Ishikawa (cell line): ENCODE measurements around the gene AQP7.

Source experiments
- CEBPB ChIP-seq: IDR thresholded peaks from 2 replicates; pipeline ENCODE4 v1.6.1; 2012
- CREB1 ChIP-seq: IDR thresholded peaks from 2 replicates; pipeline ENCODE4 v1.6.1; 2012; ENCODE audit warnings: low read depth
- EGR1 ChIP-seq: IDR thresholded peaks from 2 replicates; pipeline ENCODE4 v1.6.1; 2012
- EP300 ChIP-seq: IDR thresholded peaks from 2 replicates; pipeline ENCODE4 v1.6.1; 2012; ENCODE audit warnings: borderline replicate concordance
- FOXM1 ChIP-seq: IDR thresholded peaks from 2 replicates; pipeline ENCODE4 v1.6.1; 2012; ENCODE audit warnings: low read depth, borderline replicate concordance
- MAX ChIP-seq: IDR thresholded peaks from 2 replicates; pipeline ENCODE4 v1.6.1; 2012
- RAD21 ChIP-seq: IDR thresholded peaks from 2 replicates; pipeline ENCODE4 v1.6.1; 2012; ENCODE audit warnings: low read depth
- REST ChIP-seq: IDR thresholded peaks from 2 replicates; pipeline ENCODE4 v1.6.1; 2012; ENCODE audit warnings: low read depth, mild to moderate bottlenecking
- TAF1 ChIP-seq: IDR thresholded peaks from 2 replicates; pipeline ENCODE4 v1.6.1; 2012; ENCODE audit warnings: low read depth, mild to moderate bottlenecking
- TCF12 ChIP-seq: IDR thresholded peaks from 2 replicates; pipeline ENCODE4 v1.6.1; 2012; ENCODE audit warnings: low read depth
- USF1 ChIP-seq: IDR thresholded peaks from 2 replicates; pipeline ENCODE4 v1.6.1; 2012
- YY1 ChIP-seq: IDR thresholded peaks from 2 replicates; pipeline ENCODE4 v1.6.1; 2012; ENCODE audit warnings: low read depth

- TF ChIP-seq TAF1 (no peak), MAX (no peak), EGR1 (no peak), CEBPB (no peak), REST (no peak), EP300 (no peak), YY1 (no peak), USF1 (no peak), RAD21 (no peak), FOXM1 (no peak), CREB1 (no peak), TCF12 (no peak)
These were observed 2.5 kb upstream of the AQP7 start for GRCh38 chr9:33404788-33405362.
